ENCODE results near the gene MDH2.

The MDH2 gene

GRCh38 chr7:76086070-76086469 is 38.2 kb downstream of the MDH2 start:
- TF ChIP-seq TAF1 (IDR thresholded peaks at IDR 0.05; ENCODE audit: low read depth): no peak
- peak; percentile 12; the same call in 1 of the 2 replicates for TF ChIP-seq USF1 (IDR thresholded peaks at IDR 0.05)

GRCh38 chr7:76087362-76087791 is 39.5 kb downstream of the MDH2 start:
- 0 out of 2 replicates have a peak, but pooled peaks have one; percentile 46 for TF ChIP-seq YY1 (IDR thresholded peaks at IDR 0.05; ENCODE audit: low read depth)
- TF ChIP-seq TEAD4 (IDR thresholded peaks at IDR 0.05): peak; percentile 45; the same call in 1 of the 2 replicates
- TF ChIP-seq FOXM1 (IDR thresholded peaks at IDR 0.05; ENCODE audit: borderline replicate concordance, low read depth): peak; percentile 74
- TF ChIP-seq TCF12 (IDR thresholded peaks at IDR 0.05; ENCODE audit: low read depth): peak; percentile 60
- TF ChIP-seq RAD21 (IDR thresholded peaks at IDR 0.05; ENCODE audit: low read depth): peak; percentile 0; the same call in 1 of the 2 replicates
- peak; percentile 22; the same call in 1 of the 2 replicates for TF ChIP-seq NFIC (IDR thresholded peaks at IDR 0.05)
- TF ChIP-seq EP300 (IDR thresholded peaks at IDR 0.05; ENCODE audit: borderline replicate concordance): peak; percentile 76
- TF ChIP-seq MAX (IDR thresholded peaks at IDR 0.05): peak; percentile 46; the same call in 1 of the 2 replicates

- TF ChIP-seq NFIC (IDR thresholded peaks at IDR 0.05): no peak
- no peak for TF ChIP-seq USF1 (IDR thresholded peaks at IDR 0.05)
- TF ChIP-seq EGR1 (IDR thresholded peaks at IDR 0.05): no peak
- peak; percentile 12; the same call in 1 of the 2 replicates for TF ChIP-seq TEAD4 (IDR thresholded peaks at IDR 0.05)
- no peak; the same call in 1 of the 2 replicates for TF ChIP-seq YY1 (IDR thresholded peaks at IDR 0.05; ENCODE audit: low read depth)
- no peak for TF ChIP-seq RAD21 (IDR thresholded peaks at IDR 0.05; ENCODE audit: low read depth)
- TF ChIP-seq CEBPB (IDR thresholded peaks at IDR 0.05): no peak
- peak; percentile 60 for TF ChIP-seq TCF12 (IDR thresholded peaks at IDR 0.05; ENCODE audit: low read depth)
- peak; percentile 36; the same call in 1 of the 2 replicates for TF ChIP-seq EP300 (IDR thresholded peaks at IDR 0.05; ENCODE audit: borderline replicate concordance)
- TF ChIP-seq CREB1 (IDR thresholded peaks at IDR 0.05; ENCODE audit: low read depth): no peak
- no peak for TF ChIP-seq ZBTB7A (IDR thresholded peaks at IDR 0.05; ENCODE audit: low read depth)
- TF ChIP-seq TAF1 (IDR thresholded peaks at IDR 0.05; ENCODE audit: low read depth): no peak
- TF ChIP-seq MAX (IDR thresholded peaks at IDR 0.05): no peak
- TF ChIP-seq FOXM1 (IDR thresholded peaks at IDR 0.05; ENCODE audit: borderline replicate concordance, low read depth): 0 out of 2 replicates have a peak, but pooled peaks have one; percentile 26
- TF ChIP-seq REST (IDR thresholded peaks at IDR 0.05; ENCODE audit: low read depth): no peak
Observed at GRCh38 chr7:76089865-76090475, 42.1 kb downstream of the MDH2 start.

- TF ChIP-seq REST (IDR thresholded peaks at IDR 0.05; ENCODE audit: low read depth): no peak
- no peak for TF ChIP-seq CEBPB (IDR thresholded peaks at IDR 0.05)
- no peak for TF ChIP-seq YY1 (IDR thresholded peaks at IDR 0.05; ENCODE audit: low read depth)
- TF ChIP-seq MAX (IDR thresholded peaks at IDR 0.05): no peak
- TF ChIP-seq TEAD4 (IDR thresholded peaks at IDR 0.05): no peak
- no peak for TF ChIP-seq USF1 (IDR thresholded peaks at IDR 0.05)
- no peak for TF ChIP-seq ZBTB7A (IDR thresholded peaks at IDR 0.05; ENCODE audit: low read depth)
Observed at GRCh38 chr7:76091506-76091905, 43.6 kb downstream of the MDH2 start.

GRCh38 chr7:76095908-76096307 is 48.0 kb downstream of the MDH2 start:
- no peak for TF ChIP-seq TEAD4 (IDR thresholded peaks at IDR 0.05)
- TF ChIP-seq ZBTB7A (IDR thresholded peaks at IDR 0.05; ENCODE audit: low read depth): no peak
- no peak for TF ChIP-seq CREB1 (IDR thresholded peaks at IDR 0.05; ENCODE audit: low read depth)
- TF ChIP-seq CEBPB (IDR thresholded peaks at IDR 0.05): no peak
- TF ChIP-seq MAX (IDR thresholded peaks at IDR 0.05): no peak
- no peak for TF ChIP-seq RAD21 (IDR thresholded peaks at IDR 0.05; ENCODE audit: low read depth)
- TF ChIP-seq TCF12 (IDR thresholded peaks at IDR 0.05; ENCODE audit: low read depth): no peak
- TF ChIP-seq USF1 (IDR thresholded peaks at IDR 0.05): no peak
